H1 (cell line): Measurements from ENCODE around the gene UNC50. TPM values are rescaled to one million over a fixed set of nuclear protein-coding genes. Genes with fewer than 3 reads are reported as not detected.

Experiments
- CTCF ChIA-PET: fragments of 300-600 bp; sonication (Branson Sonifier 250); formaldehyde crosslinking; loops from one replicate; lab custom pipeline; 2021; ENCODE audit not compliant: partially characterized antibody; lab: Charles Lee
- POLR2A ChIA-PET: fragments of 300-600 bp; sonication (Branson Sonifier 250); formaldehyde crosslinking; loops from one replicate; lab custom pipeline; 2021; ENCODE audit warnings: inconsistent platforms; ENCODE audit not compliant: partially characterized antibody; lab: Charles Lee
- DNase-seq, 2 experiments: peaks; one replicate each; pipeline versions ENCODE4 v3.0.0 to v3.0.0-alpha.2; 2010 to 2022; ENCODE audit warnings: low spot score in 2 of 2, low read depth in 1 of 2, mixed read lengths in 1 of 2
- FAIRE-seq: peaks from 2 replicates; lab custom pipeline; 2011; peaks lifted over from hg19 to GRCh38; lab: Jason Lieb, UNC
- H2AFZ ChIP-seq: 2 replicates; pipeline ENCODE4 v1.8.1; 2012; ENCODE audit warnings: low read length, inconsistent platforms
- H2AK5ac ChIP-seq: 2 replicates; pipeline ENCODE4 v1.6.1; 2013; ENCODE audit warnings: low read depth, low read length
- H2BK120ac ChIP-seq: replicated peaks from 2 replicates; pipeline ENCODE3; 2013; ENCODE audit warnings: low read depth, low read length, inconsistent platforms
- H2BK12ac ChIP-seq: 2 replicates; pipeline ENCODE4 v1.6.1; 2013; ENCODE audit warnings: low read depth, low read length
- H2BK15ac ChIP-seq: 2 replicates; pipeline ENCODE4 v1.6.1; 2013; ENCODE audit warnings: low read length
- H2BK20ac ChIP-seq: 2 replicates; pipeline ENCODE4 v1.6.1; 2013; ENCODE audit warnings: low read length
- H2BK5ac ChIP-seq: 2 replicates; pipeline ENCODE4 v1.6.1; 2013; ENCODE audit warnings: low read depth, low read length
- H3K14ac ChIP-seq: 2 replicates; pipeline ENCODE4 v1.6.1; 2013; ENCODE audit warnings: inconsistent platforms; ENCODE audit not compliant: insufficient read length
- H3K18ac ChIP-seq: 2 replicates; pipeline ENCODE4 v1.6.1; 2013; ENCODE audit warnings: low read length; ENCODE audit errors: extremely low read depth
- H3K23ac ChIP-seq: 2 replicates; pipeline ENCODE4 v1.6.1; 2013; ENCODE audit warnings: inconsistent platforms; ENCODE audit not compliant: insufficient read length
- H3K23me2 ChIP-seq: 2 replicates; pipeline ENCODE4 v1.6.1; 2013; ENCODE audit warnings: low read depth, low read length
- H3K27ac ChIP-seq: 2 replicates; pipeline ENCODE4 v1.6.1; 2011; ENCODE audit warnings: low read depth, low read length, inconsistent platforms
- H3K27me3 ChIP-seq, 4 experiments: replicated peaks in 1 of 4; 1 replicate in 1 of 4; 2 replicates in 3 of 4; pipeline versions ENCODE4 v1.6.1 to v1.8.1; 2011 to 2013; ENCODE audit warnings: low read length in 3 of 4, mild to moderate bottlenecking in 3 of 4, inconsistent platforms in 2 of 4, mixed read lengths in 2 of 4, moderate library complexity in 1 of 4; ENCODE audit not compliant: control insufficient read depth in 3 of 4, insufficient read depth in 3 of 4; ENCODE audit errors: extremely low read depth in 1 of 4
- H3K36me3 ChIP-seq, 4 experiments: 2 replicates each; pipeline versions ENCODE4 v1.6.1 to v1.8.1; 2011 to 2013; ENCODE audit warnings: mild to moderate bottlenecking in 4 of 4, low read length in 3 of 4, moderate library complexity in 2 of 4, control low read depth in 1 of 4, inconsistent platforms in 1 of 4; ENCODE audit not compliant: insufficient read depth in 4 of 4, control insufficient read depth in 2 of 4
- H3K4ac ChIP-seq: replicated peaks from 2 replicates; pipeline ENCODE3; 2013; ENCODE audit warnings: low read length, low read depth, mixed read lengths, inconsistent platforms; ENCODE audit not compliant: insufficient read length
- H3K4me1 ChIP-seq, 4 experiments: replicated peaks in 1 of 4; 1 replicate in 1 of 4; 2 replicates in 3 of 4; pipeline versions ENCODE4 v1.6.1 to v1.8.1; 2011 to 2013; ENCODE audit warnings: low read length in 3 of 4, inconsistent platforms in 2 of 4, mixed read lengths in 1 of 4; ENCODE audit not compliant: insufficient read depth in 4 of 4, control insufficient read depth in 3 of 4
- H3K4me2 ChIP-seq, 2 experiments: 2 replicates each; pipeline versions ENCODE4 v1.6.1 to v1.8.1; 2011 to 2013; ENCODE audit warnings: low read depth in 2 of 2, low read length in 2 of 2, control low read depth in 1 of 2, inconsistent platforms in 1 of 2, mild to moderate bottlenecking in 1 of 2; ENCODE audit not compliant: insufficient read depth in 1 of 2
- H3K4me3 ChIP-seq, 4 experiments: fragments of 200-600, 300-600 bp in 1 of 4; sonication (generic), shearing (Covaris generic), sonication (Bioruptor Twin) in 1 of 4; 2 replicates each; pipeline versions ENCODE4 v1.5.1 to v1.8.1; 2011 to 2016; ENCODE audit warnings: low read length in 4 of 4, low read depth in 3 of 4, control low read depth in 2 of 4, inconsistent platforms in 2 of 4, mild to moderate bottlenecking in 2 of 4, mixed read lengths in 1 of 4, moderate library complexity in 1 of 4; ENCODE audit not compliant: insufficient read depth in 2 of 4; ENCODE audit errors: extremely low read depth in 1 of 4
- H3K56ac ChIP-seq: replicated peaks from 2 replicates; pipeline ENCODE3; 2013; ENCODE audit warnings: low read depth, mild to moderate bottlenecking, mixed read lengths, low read length, inconsistent platforms; ENCODE audit not compliant: insufficient read length
- H3K79me1 ChIP-seq: 2 replicates; pipeline ENCODE4 v1.6.1; 2013; ENCODE audit warnings: low read depth, low read length, control low read depth
- H3K79me2 ChIP-seq, 2 experiments: 2 replicates each; pipeline versions ENCODE4 v1.6.1 to v1.8.1; 2012 to 2013; ENCODE audit warnings: low read length in 2 of 2, mild to moderate bottlenecking in 2 of 2, inconsistent platforms in 1 of 2; ENCODE audit not compliant: insufficient read depth in 2 of 2, control insufficient read depth in 1 of 2
- H3K9ac ChIP-seq, 4 experiments: replicated peaks in 1 of 4; 1 replicate in 1 of 4; 2 replicates in 3 of 4; pipeline versions ENCODE4 v1.6.1 to v1.8.1; 2011 to 2013; ENCODE audit warnings: low read depth in 3 of 4, low read length in 3 of 4, control low read depth in 2 of 4, mild to moderate bottlenecking in 2 of 4, moderate library complexity in 2 of 4, inconsistent platforms in 1 of 4; ENCODE audit errors: extremely low read depth in 1 of 4
- H3K9me3 ChIP-seq, 2 experiments: 2 replicates each; pipeline versions ENCODE4 v1.6.1 to v1.8.1; 2012 to 2013; ENCODE audit warnings: mild to moderate bottlenecking in 2 of 2, moderate library complexity in 2 of 2, control low read depth in 1 of 2, inconsistent platforms in 1 of 2, low read depth in 1 of 2, low read length in 1 of 2, mixed read lengths in 1 of 2; ENCODE audit not compliant: insufficient read depth in 2 of 2
- H4K20me1 ChIP-seq, 2 experiments: replicated peaks in 1 of 2; 2 replicates each; pipeline versions ENCODE3 to v1.8.1; 2011 to 2013; ENCODE audit warnings: inconsistent platforms in 2 of 2, low read length in 2 of 2, mild to moderate bottlenecking in 1 of 2; ENCODE audit not compliant: insufficient read depth in 2 of 2, control insufficient read depth in 1 of 2
- H4K5ac ChIP-seq: 2 replicates; pipeline ENCODE4 v1.6.1; 2013; ENCODE audit warnings: low read length, low read depth, mixed read lengths, inconsistent platforms; ENCODE audit not compliant: insufficient read length
- H4K8ac ChIP-seq: 2 replicates; pipeline ENCODE4 v1.8.0; 2013; ENCODE audit warnings: mild to moderate bottlenecking, moderate library complexity, low read length, inconsistent platforms; ENCODE audit not compliant: insufficient read depth; ENCODE audit errors: extremely low read depth
- H4K91ac ChIP-seq: replicated peaks from 2 replicates; pipeline ENCODE3; 2013; ENCODE audit warnings: low read length, mixed read lengths, inconsistent platforms; ENCODE audit not compliant: insufficient read length
- ASH2L ChIP-seq: fragments of 200-600, 300-600 bp; sonication (generic); IDR thresholded peaks from one replicate; pipeline ENCODE4 v1.7.1; 2017; ENCODE audit warnings: low read length
- HDAC2 ChIP-seq, 2 experiments: fragments of 300-600 bp in 1 of 2; sonication (generic) in 1 of 2; IDR thresholded peaks; 2 replicates each; pipeline ENCODE4 v1.6.1; 2011 to 2012; ENCODE audit warnings: low read depth in 2 of 2, low read length in 2 of 2, mild to moderate bottlenecking in 2 of 2, moderate library complexity in 2 of 2, borderline replicate concordance in 1 of 2, inconsistent platforms in 1 of 2
- JUND ChIP-seq: IDR thresholded peaks from 2 replicates; pipeline ENCODE4 v1.6.1; 2011; ENCODE audit warnings: mild to moderate bottlenecking, improper control_type of control experiment, low read length
- KDM1A ChIP-seq: fragments of 200-600, 300-600 bp; sonication (generic); IDR thresholded peaks from 2 replicates; pipeline ENCODE4 v1.7.1; 2016; ENCODE audit warnings: mild to moderate bottlenecking, low read length, borderline replicate concordance
- SP1 ChIP-seq: IDR thresholded peaks from 2 replicates; pipeline ENCODE4 v1.6.1; 2011; ENCODE audit warnings: low read depth, low read length
- SRF ChIP-seq: IDR thresholded peaks from 2 replicates; pipeline ENCODE4 v1.6.1; 2011; ENCODE audit warnings: mild to moderate bottlenecking, low read depth, low read length, moderate library complexity
- WGBS, 2 experiments: shearing (Covaris generic) in 1 of 2; methylation state at CpG; one replicate each; pipeline versions ENCODE4 v1.1.6 to v1.1.7; 2013 to 2015; ENCODE audit warnings: low lambda C conversion rate in 2 of 2, mixed read lengths in 2 of 2, inconsistent platforms in 1 of 2, low coverage in 1 of 2, missing lambda C conversion rate in 1 of 2; ENCODE audit not compliant: insufficient replicate concordance in 2 of 2, insufficient coverage in 1 of 2, insufficient read length in 1 of 2; ENCODE audit errors: extremely low coverage in 1 of 2, missing lambda C conversion rate in 1 of 2; 5-methylcytosine and 5-hydroxymethylcytosine counted together
- polyA plus RNA-seq, 7 experiments: library from polyadenylated mRNA; depleted of rRNA in 3 of 7; stranded (reverse) in 5 of 7; unstranded in 2 of 7; fragments of >200 nt in 5 of 7; fragments of 200-250 nt in 2 of 7; gene quantifications; 1 replicate in 5 of 7; 2 replicates in 1 of 7; 4 replicates in 1 of 7; pipeline versions ENCODE4 v1.2.1 to v1.2.3, GENCODE V29; 2011 to 2013; ENCODE audit warnings: missing spikeins in 2 of 7, mixed read lengths in 2 of 7
- total RNA-seq: library from RNA; stranded (reverse); fragmentation: NEBNext Ultra II Directional; extraction: Animal tissue kit (Norgen Biotek cat#: 25700); gene quantifications from 2 replicates; pipeline ENCODE4 v1.2.1, GENCODE V29; 2021
- TF ChIP-seq, protein P1 (sequence below): IDR thresholded peaks from 2 replicates; pipeline ENCODE4 v1.6.1; 2012; ENCODE audit warnings: inconsistent platforms

The UNC50 gene
- total and polyA plus RNA-seq, 2 of the 8 experiments (the other 6 are each of a cell fraction or from before 2014, with no cell fraction given) = 33.4 to 58.5 TPM

DNA sequence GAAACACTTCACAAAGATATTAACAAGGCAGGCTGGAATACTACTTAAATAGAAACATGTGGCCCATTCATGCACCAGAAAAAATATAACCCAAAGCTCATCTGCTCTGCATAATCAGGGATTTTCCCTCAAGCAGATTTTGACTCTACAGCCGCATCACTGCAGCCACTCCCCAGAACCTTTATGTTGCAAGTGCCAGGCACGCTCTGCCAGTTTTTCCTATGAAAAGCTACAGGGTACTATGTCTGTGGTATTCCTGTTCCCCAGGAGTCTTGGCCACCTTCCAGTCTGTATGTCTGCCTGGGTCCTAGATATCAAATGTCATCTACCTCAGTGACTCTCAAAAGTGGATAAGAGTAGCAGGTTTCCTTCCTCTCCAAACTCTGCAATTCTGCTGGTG is 3.8 kb upstream of the UNC50 start:
- H3K9ac ChIP-seq = no peak overlapping the region
- ChIA-PET CTCF (interaction anchor here (1.1 kb wide), 1 partner anchor 35 kb away, joined by 3 read pairs; no protein-coding TSS in a partner anchor), POLR2A (no interaction called here)
- H3K56ac ChIP-seq = no peak overlapping the region
- peaks cover 0 to 10% of the 10 kb centered on the region in 2 experiments for H4K20me1 ChIP-seq
- H4K5ac ChIP-seq = no peak overlapping the region
- no peak overlapping the region for H3K4me2 ChIP-seq
- FAIRE-seq (no peak), DNase-seq (no peak)
- peaks cover 0 to 8% (median 4%) of the 10 kb centered on the region in 4 experiments; a peak in 2 of 7 replicates for H3K4me1 ChIP-seq
- no peak overlapping the region for H2BK5ac ChIP-seq
- H2BK12ac ChIP-seq = no peak overlapping the region
- H3K4me3 ChIP-seq = no peak overlapping the region
- H2BK15ac ChIP-seq = no peak overlapping the region
- peaks cover 7% of the 10 kb centered on the region; the same call in 1 of the 2 replicates for H3K79me1 ChIP-seq
- H3K9me3 ChIP-seq = no peaks in the 10 kb centered on the region
- H4K91ac ChIP-seq = no peak overlapping the region
- peaks cover 8% of the 10 kb centered on the region for H3K23me2 ChIP-seq
- H3K36me3 ChIP-seq = peaks cover 3 to 17% (median 11%) of the 10 kb centered on the region in 4 experiments; a peak in 7 of 8 replicates
- H2BK120ac ChIP-seq = no peak overlapping the region
- no peak overlapping the region for H2BK20ac ChIP-seq
- H3K14ac ChIP-seq = no peak overlapping the region
- no peak overlapping the region for H3K27ac ChIP-seq
- 83% methylated on average over 2 of the region's 2 CpGs; no CpG with 5 or more reads in 1 of the 2 experiments for WGBS, 2 experiments
- no peaks in the 10 kb centered on the region for H3K27me3 ChIP-seq
- H3K23ac ChIP-seq = no peak overlapping the region
- no peak overlapping the region for H2AFZ ChIP-seq
- H3K79me2 ChIP-seq = peaks cover 17 to 39% of the 10 kb centered on the region in 2 experiments
- no peak overlapping the region for H3K4ac ChIP-seq
- no peak for TF ChIP-seq SP1
- no peak for TF ChIP-seq KDM1A
- TF ChIP-seq, protein P1, sequence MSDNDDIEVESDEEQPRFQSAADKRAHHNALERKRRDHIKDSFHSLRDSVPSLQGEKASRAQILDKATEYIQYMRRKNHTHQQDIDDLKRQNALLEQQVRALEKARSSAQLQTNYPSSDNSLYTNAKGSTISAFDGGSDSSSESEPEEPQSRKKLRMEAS = no peak
- no peak for TF ChIP-seq HDAC2 (IDR thresholded peaks at IDR 0.05; ENCODE audit: borderline replicate concordance in 1 of 2, low read depth in 2 of 2, low read length in 2 of 2)
- TF ChIP-seq JUND = no peak
- TF ChIP-seq ASH2L = no peak
- no peak for TF ChIP-seq SRF
- TF ChIP-seq, all 59 proteins: peak for 0
- Histone ChIP-seq H2AK5ac (no peak overlapping the region), H3K18ac (no peak overlapping the region), H4K8ac (no peak overlapping the region)
